GM10266 (cell line): ENCODE measurements around the gene OLFM4.

Experiments used
- DNase-seq: peaks from one replicate; pipeline ENCODE4 v3.0.0; 2012; ENCODE audit errors: extremely low spot score
- TF ChIP-seq, protein P1 (sequence below): IDR thresholded peaks from 2 replicates; pipeline ENCODE4 v1.5.1; 2012; ENCODE audit warnings: mild to moderate bottlenecking, low read depth; ENCODE audit not compliant: control insufficient read depth, insufficient read depth; ENCODE audit errors: missing control alignments

OLFM4 gene

DNA sequence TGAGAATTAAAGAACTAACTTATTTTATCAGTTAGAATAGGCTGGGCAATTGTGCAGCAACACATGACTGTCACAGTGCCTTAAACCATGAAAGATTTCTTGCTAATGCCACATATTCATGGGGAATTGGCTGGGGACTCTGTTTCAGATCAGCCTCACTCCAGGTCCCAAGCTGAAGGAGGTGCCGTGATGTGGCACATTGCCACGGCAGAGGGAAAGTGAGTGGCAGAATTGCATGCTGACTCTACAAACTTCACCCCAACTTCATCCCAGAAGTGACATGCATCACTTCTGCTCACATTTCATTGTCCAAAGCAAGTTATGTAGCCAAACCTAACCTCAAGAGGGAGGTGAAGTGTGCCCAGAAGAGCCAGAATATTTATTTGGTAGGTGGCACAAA is 37.8 kb downstream of the OLFM4 start:
- no peak for DNase-seq
- TF ChIP-seq, protein P1, sequence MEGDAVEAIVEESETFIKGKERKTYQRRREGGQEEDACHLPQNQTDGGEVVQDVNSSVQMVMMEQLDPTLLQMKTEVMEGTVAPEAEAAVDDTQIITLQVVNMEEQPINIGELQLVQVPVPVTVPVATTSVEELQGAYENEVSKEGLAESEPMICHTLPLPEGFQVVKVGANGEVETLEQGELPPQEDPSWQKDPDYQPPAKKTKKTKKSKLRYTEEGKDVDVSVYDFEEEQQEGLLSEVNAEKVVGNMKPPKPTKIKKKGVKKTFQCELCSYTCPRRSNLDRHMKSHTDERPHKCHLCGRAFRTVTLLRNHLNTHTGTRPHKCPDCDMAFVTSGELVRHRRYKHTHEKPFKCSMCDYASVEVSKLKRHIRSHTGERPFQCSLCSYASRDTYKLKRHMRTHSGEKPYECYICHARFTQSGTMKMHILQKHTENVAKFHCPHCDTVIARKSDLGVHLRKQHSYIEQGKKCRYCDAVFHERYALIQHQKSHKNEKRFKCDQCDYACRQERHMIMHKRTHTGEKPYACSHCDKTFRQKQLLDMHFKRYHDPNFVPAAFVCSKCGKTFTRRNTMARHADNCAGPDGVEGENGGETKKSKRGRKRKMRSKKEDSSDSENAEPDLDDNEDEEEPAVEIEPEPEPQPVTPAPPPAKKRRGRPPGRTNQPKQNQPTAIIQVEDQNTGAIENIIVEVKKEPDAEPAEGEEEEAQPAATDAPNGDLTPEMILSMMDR = no peak

GRCh38 chr13:53068585-53069520 is 40.2 kb downstream of the OLFM4 start:
- TF ChIP-seq, protein P1 = no peak
- no peak for DNase-seq

- DNase-seq = no peak
- TF ChIP-seq, protein P1 = no peak
These were observed 41.2 kb downstream of the OLFM4 start for GRCh38 chr13:53069800-53070199.

- no peak for DNase-seq
- TF ChIP-seq, protein P1 = no peak
These were observed 45.1 kb downstream of the OLFM4 start for GRCh38 chr13:53073711-53074110.

DNA sequence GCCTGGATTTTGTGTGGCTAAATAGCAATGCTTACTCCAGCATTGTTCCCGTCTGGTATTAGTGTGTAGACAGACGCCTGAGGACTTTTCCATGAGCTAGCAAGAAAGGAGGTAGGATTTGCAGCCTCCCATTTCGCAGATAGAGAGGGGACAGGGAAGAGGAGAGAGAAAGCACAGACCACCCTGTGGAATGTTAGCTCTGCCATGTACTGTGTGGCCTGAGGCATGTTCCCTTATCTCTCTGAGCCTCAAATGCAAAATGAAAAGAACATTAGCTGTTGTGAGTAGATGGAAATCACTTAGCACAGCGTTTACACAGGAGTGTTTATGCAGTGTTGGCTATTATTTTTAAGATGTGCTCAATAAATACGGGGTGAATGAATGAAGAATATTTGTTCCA is 45.5 kb downstream of the OLFM4 start:
- no peak for DNase-seq
- TF ChIP-seq, protein P1 = no peak

GRCh38 chr13:53075356-53076041 is 46.9 kb downstream of the OLFM4 start:
- TF ChIP-seq, protein P1 = no peak
- no peak for DNase-seq

GRCh38 chr13:53079691-53080090 is 51.1 kb downstream of the OLFM4 start:
- TF ChIP-seq, protein P1 = no peak
- DNase-seq = no peak
